B cell (primary cell): ENCODE results near the gene ZNHIT1. TPM values are rescaled to one million over a fixed set of nuclear protein-coding genes. Genes with fewer than 3 reads are reported as not detected.

ENCODE experiments used
- ATAC-seq: fragments of 200-7000 bp; cut with Tn5 transposase; one replicate; pipeline ENCODE4 v1.10.0; 2021; ENCODE audit warnings: low read depth, mild to moderate bottlenecking, moderate number of reproducible peaks, moderate library complexity
- CTCF ChIA-PET: fragments of 350-600 bp; sonication (Branson Sonifier 250); formaldehyde crosslinking; loops from one replicate; lab custom pipeline; 2021; ENCODE audit warnings: antibody characterized with exemption, inconsistent platforms; lab: Charles Lee
- POLR2A ChIA-PET: fragments of 350-600 bp; sonication (Branson Sonifier 250); formaldehyde crosslinking; loops from one replicate; lab custom pipeline; 2021; ENCODE audit warnings: antibody characterized with exemption; lab: Charles Lee
- DNase-seq: peaks from one replicate; pipeline ENCODE4 v3.0.0; 2013
- H2AFZ ChIP-seq: 2 replicates; pipeline ENCODE4 v1.6.1; 2012; ENCODE audit warnings: mild to moderate bottlenecking, low read depth, low read length; ENCODE audit not compliant: insufficient read depth, poor library complexity, severe bottlenecking
- H3K27ac ChIP-seq, 2 donors: 1 replicate in 1 of 2; 2 replicates in 1 of 2; pipeline ENCODE4 v1.5.1; 2012 to 2013; ENCODE audit warnings: low read length in 2 of 2, mild to moderate bottlenecking in 2 of 2, moderate library complexity in 1 of 2
- H3K27me3 ChIP-seq, 4 experiments: fragments of 200-600 bp in 1 of 4; sonication (generic) in 1 of 4; replicated peaks in 1 of 4; 1 replicate in 2 of 4; 2 replicates in 2 of 4; pipeline versions ENCODE4 v1.6.1 to v1.7.0; 2013 to 2016; ENCODE audit warnings: low read length in 3 of 4, mild to moderate bottlenecking in 2 of 4, mixed read lengths in 1 of 4, moderate library complexity in 1 of 4; ENCODE audit not compliant: insufficient read depth in 4 of 4, control insufficient read depth in 3 of 4; ENCODE audit errors: control extremely low read depth in 1 of 4
- H3K36me3 ChIP-seq, 2 experiments: replicated peaks in 1 of 2; 1 replicate in 1 of 2; 2 replicates in 1 of 2; pipeline versions ENCODE4 v1.6.1 to v1.7.1; 2013; ENCODE audit warnings: low read length in 1 of 2; ENCODE audit not compliant: insufficient read depth in 2 of 2, control insufficient read depth in 1 of 2; ENCODE audit errors: control extremely low read depth in 1 of 2, extremely low read depth in 1 of 2
- H3K4me1 ChIP-seq, 2 donors: fragments of 200-600 bp in 1 of 2; sonication (generic) in 1 of 2; 1 replicate in 1 of 2; 2 replicates in 1 of 2; pipeline versions ENCODE4 v1.5.1 to v1.6.1; 2013 to 2017; ENCODE audit warnings: low read length in 2 of 2; ENCODE audit not compliant: control insufficient read depth in 2 of 2, insufficient read depth in 2 of 2
- H3K4me2 ChIP-seq: replicated peaks from 2 replicates; pipeline ENCODE3; 2012; ENCODE audit warnings: mild to moderate bottlenecking, low read depth, low read length; ENCODE audit not compliant: poor library complexity, severe bottlenecking
- H3K4me3 ChIP-seq, 5 experiments: fragments of 200-600 bp in 1 of 5; sonication (generic) in 1 of 5; 1 replicate in 3 of 5; 2 replicates in 2 of 5; pipeline versions ENCODE4 v1.5.1 to v1.7.0; 2011 to 2016; ENCODE audit warnings: low read length in 4 of 5, mild to moderate bottlenecking in 4 of 5, low read depth in 2 of 5, control low read depth in 1 of 5, moderate library complexity in 1 of 5; ENCODE audit not compliant: insufficient read depth in 1 of 5; ENCODE audit errors: control extremely low read depth in 1 of 5, extremely low read depth in 1 of 5
- H3K79me2 ChIP-seq: fragments of 200-600 bp; sonication (generic); one replicate; pipeline ENCODE4 v1.6.0; 2016; ENCODE audit warnings: low read length; ENCODE audit not compliant: control insufficient read depth, insufficient read depth
- H3K9ac ChIP-seq: fragments of 200-600 bp; sonication (generic); 2 replicates; pipeline ENCODE4 v1.6.1; 2017; ENCODE audit warnings: mild to moderate bottlenecking, low read length, moderate library complexity
- H3K9me3 ChIP-seq, 3 donors: one replicate each; pipeline versions ENCODE4 v1.6.1 to v1.7.1; 2013; ENCODE audit warnings: low read length in 2 of 3; ENCODE audit not compliant: control insufficient read depth in 2 of 3, insufficient read depth in 1 of 3; ENCODE audit errors: control extremely low read depth in 1 of 3
- H4K20me1 ChIP-seq: 2 replicates; pipeline ENCODE4 v1.6.0; 2012; ENCODE audit warnings: mild to moderate bottlenecking, low read length; ENCODE audit not compliant: insufficient read depth, control insufficient read depth, poor library complexity, severe bottlenecking
- H3K27ac Mint-ChIP-seq: one replicate; pipeline ENCODE4 v1.8.0; 2021; ENCODE audit warnings: mixed read lengths
- H3K27me3 Mint-ChIP-seq: one replicate; pipeline ENCODE4 v1.8.0; 2021; ENCODE audit warnings: mixed read lengths
- H3K4me1 Mint-ChIP-seq: one replicate; pipeline ENCODE4 v1.8.0; 2021; ENCODE audit warnings: mixed read lengths
- H3K4me3 Mint-ChIP-seq: one replicate; pipeline ENCODE4 v1.8.0; 2021; ENCODE audit warnings: mixed read lengths
- H3K9me3 Mint-ChIP-seq: one replicate; pipeline ENCODE4 v1.8.0; 2022; ENCODE audit warnings: mixed read lengths; ENCODE audit not compliant: insufficient read depth
- CTCF ChIP-seq: fragments of 200-600 bp; IDR thresholded peaks from one replicate; pipeline ENCODE4 v1.8.0; 2022; ENCODE audit warnings: antibody characterized with exemption, mild to moderate bottlenecking
- EZH2 ChIP-seq: IDR thresholded peaks from 2 replicates; pipeline ENCODE4 v1.6.1; 2012; ENCODE audit warnings: borderline replicate concordance, low read depth, mild to moderate bottlenecking, moderate library complexity, low read length; ENCODE audit not compliant: insufficient read depth, poor library complexity, severe bottlenecking
- WGBS: methylation state at CpG from one replicate; pipeline ENCODE4 v1.1.5; 2013; ENCODE audit warnings: missing lambda C conversion rate; ENCODE audit not compliant: insufficient coverage; 5-methylcytosine and 5-hydroxymethylcytosine counted together
- intact Hi-C: fragments of 100-400 bp; cut with micrococcal nuclease; formaldehyde crosslinking; loops from one replicate; pipeline ENCODE4 v1.10.0; 2022
- polyA plus RNA-seq: library from polyadenylated mRNA; depleted of rRNA; stranded (reverse); fragments of >200 nt; gene quantifications from 2 replicates; pipeline ENCODE4 v1.2.3, GENCODE V29; 2012
- total RNA-seq, 2 donors: library from RNA; stranded (reverse); fragments of 120-200 nt in 1 of 2; gene quantifications; 1 replicate in 1 of 2; 2 replicates in 1 of 2; pipeline versions ENCODE4 v1.2.3 to v1.2.4, GENCODE V29; 2013 to 2022

The ZNHIT1 gene
- total and polyA plus RNA-seq, 2 donors (not counting 1 experiment from before 2014, with no cell fraction given), result 28.5 to 37.3 TPM

GRCh38 chr7:101239191-101239950 is 21.4 kb downstream of the ZNHIT1 start:
- peaks cover 53% of the 10 kb centered on the region for H3K79me2 ChIP-seq
- peaks cover 17% of the 10 kb centered on the region for H3K4me1 Mint-ChIP-seq
- no peak overlapping the region for H3K4me2 ChIP-seq
- H3K4me3 Mint-ChIP-seq, result no peak overlapping the region
- no peak overlapping the region for H3K27ac ChIP-seq
- no peaks in the 10 kb centered on the region for H3K27me3 Mint-ChIP-seq
- intact Hi-C loops, result no loop called here
- ATAC-seq (no peak), DNase-seq (no peak)
- whole genome bisulfite sequencing, result 76% methylated on average over 18 of the region's 27 CpGs
- CTCF ChIA-PET, result no interaction called here
- no peak overlapping the region for H3K4me3 ChIP-seq
- peaks cover 75% of the 10 kb centered on the region for H4K20me1 ChIP-seq
- H3K27me3 ChIP-seq, result no peaks in the 10 kb centered on the region
- H3K9me3 Mint-ChIP-seq, result no peaks in the 10 kb centered on the region
- peaks cover 8 to 22% of the 10 kb centered on the region in 2 donors for H3K4me1 ChIP-seq
- TF ChIP-seq EZH2 (no peak), CTCF (no peak)
- H3K27ac Mint-ChIP-seq, result no peak overlapping the region
- POLR2A ChIA-PET, result no interaction called here
- no peak overlapping the region for H3K9ac ChIP-seq
- H2AFZ ChIP-seq, result no peak overlapping the region
- no peaks in the 10 kb centered on the region for H3K9me3 ChIP-seq
- peaks cover 0 to 27% of the 10 kb centered on the region in 2 experiments for H3K36me3 ChIP-seq

- H3K4me1 Mint-ChIP-seq, result peaks cover 21% of the 10 kb centered on the region
- H3K9ac ChIP-seq, result no peak overlapping the region
- POLR2A ChIA-PET, result no interaction called here
- no peak overlapping the region for H3K27ac Mint-ChIP-seq
- no peaks in the 10 kb centered on the region for H3K27me3 ChIP-seq
- TF ChIP-seq EZH2, result no peak
- TF ChIP-seq CTCF, result no peak
- ATAC-seq (no peak), DNase-seq (no peak)
- H3K9me3 ChIP-seq, result no peaks in the 10 kb centered on the region
- H3K27ac ChIP-seq, result no peak overlapping the region
- H3K4me2 ChIP-seq, result no peak overlapping the region
- no peak overlapping the region for H3K4me3 ChIP-seq
- peaks cover 8 to 24% of the 10 kb centered on the region in 2 donors for H3K4me1 ChIP-seq
- H3K9me3 Mint-ChIP-seq, result no peaks in the 10 kb centered on the region
- no peaks in the 10 kb centered on the region for H3K27me3 Mint-ChIP-seq
- no peak overlapping the region for H3K4me3 Mint-ChIP-seq
- no peak overlapping the region for H2AFZ ChIP-seq
- H4K20me1 ChIP-seq, result peaks cover 75% of the 10 kb centered on the region
- CTCF ChIA-PET, result no interaction called here
- intact Hi-C loops, result no loop called here
- peaks cover 55% of the 10 kb centered on the region for H3K79me2 ChIP-seq
- WGBS, result 97% methylated on average over 5 of the region's 9 CpGs
- H3K36me3 ChIP-seq, result peaks cover 0 to 27% of the 10 kb centered on the region in 2 experiments
Observed at GRCh38 chr7:101239951-101240220, 21.9 kb downstream of the ZNHIT1 start.
